ENCODE results near the gene SMLR1. TPM values are rescaled to one million over a fixed set of nuclear protein-coding genes. Genes with fewer than 3 reads are reported as not detected.
"Not testable (repeated sequence)": the region's sequence is repeated elsewhere in the genome, so short reads cannot be mapped to it uniquely, and the experiment has no call there.

The SMLR1 gene
- total and polyA plus RNA-seq, 10 of the 15 experiments (the other 5 are each of a cell fraction or from before 2014, with no cell fraction given) = 0.10 TPM; not detected in 9

GRCh38 chr6:130801368-130801767 is 25.8 kb upstream of the SMLR1 start:
- H2AFZ ChIP-seq (ENCODE audit: control insufficient read depth, low read depth, low read length); intact Hi-C loops (cut with micrococcal nuclease; ENCODE audit: unreplicated experiment); H3K4me3 ChIP-seq; ATAC-seq; H3K36me3 ChIP-seq (ENCODE audit: control insufficient read depth in 2 of 2, insufficient read depth in 2 of 2, low read length in 1 of 2); H3K4me1 ChIP-seq (ENCODE audit: control insufficient read depth, insufficient read depth, low read length); RAD21 ChIA-PET (ENCODE audit: unreplicated experiment); H3K79me2 ChIP-seq (ENCODE audit: control insufficient read depth, insufficient read depth, low read length); DNase-seq (ENCODE audit: low read depth, low spot score); CTCF ChIA-PET; H3K9ac ChIP-seq (ENCODE audit: control insufficient read depth, insufficient read depth, low read length); H3K9me3 ChIP-seq (replicated peaks; ENCODE audit: control insufficient read depth, insufficient read depth, low read length); in situ Hi-C loops (cut with MboI); H3K27ac ChIP-seq (ENCODE audit: control insufficient read depth, insufficient read depth); SMC1A ChIA-PET (ENCODE audit: uncharacterized antibody, unreplicated experiment); BruUV-seq (replicated peaks); H4K20me1 ChIP-seq (ENCODE audit: control insufficient read depth, insufficient read depth); POLR2A ChIA-PET; H3K4me2 ChIP-seq (ENCODE audit: control insufficient read depth, insufficient read depth); H3K27me3 ChIP-seq (replicated peaks in 1 of 2; ENCODE audit: control insufficient read depth in 2 of 2, insufficient read depth in 2 of 2, low read length in 1 of 2); FAIRE-seq: not testable (repeated sequence)
- whole genome bisulfite sequencing (ENCODE audit: insufficient coverage, insufficient replicate concordance, low lambda C conversion rate, missing lambda C conversion rate) = 97% methylated on average over 6 of the region's 37 CpGs

- Histone ChIP-seq H3K79me2 (ENCODE audit: control insufficient read depth, insufficient read depth, low read length) (no peaks in the 10 kb centered on the region), H4K20me1 (ENCODE audit: control insufficient read depth, insufficient read depth) (no peaks in the 10 kb centered on the region), H3K4me3 (no peak overlapping the region), H3K4me1 (ENCODE audit: control insufficient read depth, insufficient read depth, low read length) (no peaks in the 10 kb centered on the region), H2AFZ (ENCODE audit: control insufficient read depth, low read depth, low read length) (no peak overlapping the region), H3K9ac (ENCODE audit: control insufficient read depth, insufficient read depth, low read length) (no peak overlapping the region), H3K36me3 (ENCODE audit: control insufficient read depth in 2 of 2, insufficient read depth in 2 of 2, low read length in 1 of 2) (no peaks in the 10 kb centered on the region), H3K27ac (ENCODE audit: control insufficient read depth, insufficient read depth) (no peak overlapping the region), H3K27me3 (replicated peaks in 1 of 2; ENCODE audit: control insufficient read depth in 2 of 2, insufficient read depth in 2 of 2, low read length in 1 of 2) (no peaks in the 10 kb centered on the region), H3K9me3 (replicated peaks; ENCODE audit: control insufficient read depth, insufficient read depth, low read length) (no peaks in the 10 kb centered on the region), H3K4me2 (ENCODE audit: control insufficient read depth, insufficient read depth) (no peak overlapping the region)
- intact Hi-C loops (cut with micrococcal nuclease; ENCODE audit: unreplicated experiment) (no loop called here), in situ Hi-C loops (cut with MboI) (no loop called here)
- BruUV-seq (replicated peaks) = no TSS peak
- no peak for ATAC-seq
- no peak for TF ChIP-seq BCLAF1 (IDR thresholded peaks at IDR 0.05)
- TF ChIP-seq NR2C1 (IDR thresholded peaks at IDR 0.05) = no peak
- TF ChIP-seq SMARCA5 (IDR thresholded peaks at IDR 0.05) = no peak
- RAD21 ChIA-PET (ENCODE audit: unreplicated experiment) = no interaction called here
- POLR2A ChIA-PET = no interaction called here
- DNase-seq (ENCODE audit: low read depth, low spot score) = no peak
- FAIRE-seq = no peak
- CTCF ChIA-PET = interaction anchor here (1.2 to 1.3 kb wide), 3 partner anchors 14 to 171 kb away, joined by 3 read pairs; no protein-coding TSS in a partner anchor
- SMC1A ChIA-PET (ENCODE audit: uncharacterized antibody, unreplicated experiment) = no interaction called here
- 53% methylated on average over 9 of the region's 9 CpGs for WGBS (ENCODE audit: insufficient coverage, insufficient replicate concordance, low lambda C conversion rate, missing lambda C conversion rate)
Measured at GRCh38 chr6:130810307-130811030, 16.7 kb upstream of the SMLR1 start.

All from GM12878 (cell line).